ENCODE measurements around the gene VPS39.

The VPS39 gene

DNA sequence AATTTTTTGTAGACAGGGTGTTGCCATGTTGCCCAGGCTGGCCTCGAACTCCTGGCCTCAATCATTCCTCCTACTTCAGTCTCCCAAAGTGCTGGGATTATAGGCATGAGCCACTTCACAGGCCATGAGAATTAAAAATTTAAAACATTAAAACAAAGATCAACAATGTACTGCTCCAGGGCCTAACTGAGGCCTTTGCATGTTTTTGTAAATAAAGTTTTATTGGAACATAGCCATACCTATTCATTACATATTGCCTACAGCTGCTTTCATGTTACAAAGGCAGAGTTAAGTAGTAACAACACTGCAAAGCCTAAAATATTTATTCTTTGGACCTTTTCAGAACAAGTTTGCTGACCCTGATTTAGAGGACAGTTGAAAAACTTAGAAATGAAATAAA is 9.6 kb downstream of the VPS39 start:
- no peak for DNase-seq (ENCODE audit: low spot score)

- no peak for DNase-seq (ENCODE audit: low spot score)
Observed at GRCh38 chr15:42194513-42194912, 13.6 kb downstream of the VPS39 start.

DNA sequence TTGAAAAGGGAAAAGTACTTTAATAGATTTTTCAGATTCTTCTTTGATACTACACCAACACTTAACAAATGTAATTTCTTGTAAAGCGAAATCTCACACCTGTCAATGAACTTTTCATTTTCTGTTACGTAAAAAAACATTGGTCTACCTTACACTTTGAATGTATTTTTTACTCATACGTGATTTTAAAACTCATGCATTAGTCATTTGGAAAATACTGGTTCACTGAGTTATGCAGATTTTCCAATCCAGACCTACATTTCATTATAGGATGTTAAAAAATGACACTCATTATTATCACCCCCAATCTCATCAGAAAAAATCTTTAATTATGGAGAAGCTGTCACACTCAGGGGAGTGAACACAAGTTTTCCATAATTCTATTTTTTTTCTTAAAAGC is 14.7 kb downstream of the VPS39 start:
- no peak for DNase-seq (ENCODE audit: low spot score)

DNA sequence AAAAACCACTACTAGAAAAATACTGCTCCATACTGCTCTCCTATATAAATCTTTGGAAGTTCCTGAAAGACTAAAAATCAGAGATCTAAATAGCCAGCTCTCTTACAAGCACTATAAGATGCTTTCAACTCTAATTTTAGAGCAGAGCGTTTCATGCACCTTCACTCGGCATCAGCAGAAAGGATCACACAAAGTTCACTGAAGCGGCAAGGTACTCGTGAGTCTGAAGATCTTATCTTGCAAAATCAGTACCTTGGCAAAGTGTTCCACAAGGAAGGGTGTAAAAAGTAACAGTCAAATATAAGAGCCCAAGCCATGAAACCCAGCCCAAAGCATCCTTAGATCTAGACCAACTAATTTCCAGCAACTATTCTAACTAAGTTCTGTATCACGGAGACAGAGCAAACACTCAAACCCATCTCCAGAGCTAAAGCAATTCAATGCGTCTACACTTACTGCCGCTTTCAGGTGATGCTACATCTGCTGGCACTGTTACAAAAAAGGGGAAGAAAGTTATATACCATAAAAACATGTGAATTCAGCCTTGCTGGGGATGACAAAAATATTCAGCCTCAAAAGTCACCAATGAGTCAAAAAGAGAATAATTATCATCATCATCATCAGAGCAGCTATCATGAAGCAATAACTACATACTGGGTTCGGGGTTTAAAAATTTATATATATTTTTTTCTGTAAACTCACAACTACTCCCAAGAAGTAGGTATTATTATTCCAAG is 16.3 kb downstream of the VPS39 start:
- no peak for DNase-seq (ENCODE audit: low spot score)

- no peak for DNase-seq (ENCODE audit: low spot score)
Observed at GRCh38 chr15:42190370-42190769, 17.7 kb downstream of the VPS39 start.

DNA sequence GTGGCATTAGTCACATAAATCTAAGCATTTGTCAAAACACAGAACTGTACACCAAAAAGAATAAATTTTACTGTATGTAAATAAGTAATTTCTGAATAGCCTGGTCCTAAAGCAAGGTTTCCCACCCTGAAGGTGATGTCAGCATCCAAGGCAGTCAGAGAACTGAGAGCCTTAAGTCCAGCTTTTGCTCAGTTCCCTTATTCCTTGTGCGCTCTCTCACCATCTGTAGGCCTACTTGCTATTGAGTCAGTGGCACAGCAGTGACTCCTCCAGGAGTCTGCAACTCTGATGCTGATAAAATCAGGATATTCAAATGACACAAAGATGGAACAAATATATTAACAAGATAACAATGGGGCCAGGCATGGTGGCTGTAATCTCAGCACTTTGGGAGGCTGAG is 22.3 kb downstream of the VPS39 start:
- no peak for DNase-seq (ENCODE audit: low spot score)

DNA sequence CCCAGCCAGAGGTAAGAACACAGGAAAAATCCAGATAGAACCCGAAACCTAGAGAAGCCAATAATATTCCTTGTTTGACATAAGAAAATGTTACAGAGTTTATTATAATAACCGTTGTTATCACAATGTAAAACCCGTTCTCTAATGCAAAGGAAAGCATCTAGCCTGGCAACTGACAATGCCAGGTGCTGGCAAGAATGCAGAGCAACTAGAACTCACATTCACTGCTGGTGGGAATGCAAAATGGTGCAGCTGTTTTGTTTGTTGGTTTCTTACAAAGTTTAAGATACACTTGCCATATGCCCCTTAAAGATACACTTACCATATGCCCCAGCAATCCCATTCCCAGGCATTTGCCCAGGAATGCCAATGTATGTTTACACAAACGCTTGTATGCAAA is 23.4 kb downstream of the VPS39 start:
- no peak for DNase-seq (ENCODE audit: low spot score)

DNA sequence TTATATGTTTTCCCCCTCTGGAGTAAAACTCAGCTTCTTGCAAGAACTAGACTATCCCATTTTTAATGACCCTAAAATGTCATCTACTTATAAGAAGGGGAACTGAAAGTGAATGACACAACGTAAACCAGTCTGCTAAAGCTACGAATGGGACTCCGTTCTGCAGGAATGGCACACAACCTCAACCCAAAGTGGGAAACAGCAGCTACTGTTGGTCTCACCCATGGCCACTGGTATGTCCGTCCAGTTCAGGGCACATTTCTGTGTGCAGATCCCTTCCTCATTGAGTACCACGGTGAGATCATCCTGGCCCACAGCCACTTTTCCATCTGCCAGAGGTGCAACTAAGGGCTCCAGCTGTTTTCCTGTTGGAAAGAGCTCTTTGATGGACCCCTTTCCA is 23.8 kb downstream of the VPS39 start:
- no peak for DNase-seq (ENCODE audit: low spot score)

GRCh38 chr15:42182961-42183360 is 25.1 kb downstream of the VPS39 start:
- DNase-seq (ENCODE audit: low spot score): no peak

DNA sequence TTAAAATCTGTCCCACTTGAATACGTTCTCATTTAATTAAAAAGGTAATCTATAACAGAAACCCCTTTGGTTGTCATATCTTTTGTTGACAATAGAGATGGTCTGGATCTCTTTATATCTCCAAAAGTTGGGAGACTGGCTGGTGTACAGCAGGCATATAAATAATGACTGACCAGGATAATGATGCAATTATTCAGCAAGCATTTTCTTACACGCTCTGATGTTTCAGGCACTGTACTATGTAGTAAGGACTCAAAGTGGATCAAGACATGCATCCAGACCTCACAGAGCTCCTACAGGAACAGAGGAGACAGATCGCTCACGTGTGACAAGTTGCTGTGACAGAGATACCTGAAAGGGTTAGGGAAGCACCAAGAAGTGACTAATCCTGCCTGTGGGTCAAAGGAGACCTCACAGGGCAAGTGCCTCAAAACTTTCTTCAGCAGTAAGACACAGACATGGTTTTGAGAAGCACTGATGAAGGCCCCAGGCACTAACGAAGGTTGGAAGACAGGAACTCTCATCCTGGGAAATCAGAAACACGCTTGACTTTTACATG is 25.7 kb downstream of the VPS39 start:
- DNase-seq (ENCODE audit: low spot score): no peak

- no peak for DNase-seq (ENCODE audit: low spot score)
Observed at GRCh38 chr15:42178056-42178455, 30.0 kb downstream of the VPS39 start.

DNA sequence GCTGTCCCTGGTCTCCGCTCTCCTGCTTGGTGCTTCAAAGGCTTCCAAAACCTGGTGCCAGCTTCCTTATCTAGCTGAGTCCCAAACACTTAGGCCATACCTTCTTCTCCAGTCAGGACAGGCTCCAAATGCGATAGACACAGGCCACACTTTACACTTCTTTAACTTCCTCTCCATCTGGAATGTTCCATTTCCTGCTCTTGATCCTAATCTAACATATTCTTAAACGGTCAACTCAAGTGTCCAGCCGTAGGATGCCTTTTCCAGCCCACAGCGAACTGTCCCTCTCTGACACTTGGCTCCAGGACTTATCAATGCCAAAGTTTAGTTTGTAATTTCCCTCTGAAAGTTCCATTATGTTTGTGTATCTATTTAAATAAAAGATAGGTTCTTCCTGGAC is 32.4 kb downstream of the VPS39 start:
- no peak for DNase-seq (ENCODE audit: low spot score)

DNA sequence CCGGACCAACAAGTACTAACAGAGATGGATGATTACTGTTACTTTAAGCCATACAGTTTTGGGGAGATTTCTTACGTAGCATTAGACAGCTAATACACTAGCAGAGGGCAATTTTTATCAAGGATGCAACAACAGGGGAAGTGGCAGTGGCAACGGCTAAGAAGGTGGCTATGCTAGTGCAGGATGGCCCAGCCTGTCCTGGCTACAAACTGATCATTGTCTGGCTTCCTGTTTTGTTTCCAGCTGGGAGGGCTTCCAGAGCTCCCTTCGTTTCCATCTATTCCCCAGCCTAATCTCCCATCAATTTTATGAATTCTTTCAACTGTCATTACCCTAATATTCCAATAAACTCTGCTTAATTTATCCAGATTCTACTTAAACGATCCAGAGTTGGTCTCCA is 35.6 kb downstream of the VPS39 start:
- DNase-seq (ENCODE audit: low spot score): no peak

DNA sequence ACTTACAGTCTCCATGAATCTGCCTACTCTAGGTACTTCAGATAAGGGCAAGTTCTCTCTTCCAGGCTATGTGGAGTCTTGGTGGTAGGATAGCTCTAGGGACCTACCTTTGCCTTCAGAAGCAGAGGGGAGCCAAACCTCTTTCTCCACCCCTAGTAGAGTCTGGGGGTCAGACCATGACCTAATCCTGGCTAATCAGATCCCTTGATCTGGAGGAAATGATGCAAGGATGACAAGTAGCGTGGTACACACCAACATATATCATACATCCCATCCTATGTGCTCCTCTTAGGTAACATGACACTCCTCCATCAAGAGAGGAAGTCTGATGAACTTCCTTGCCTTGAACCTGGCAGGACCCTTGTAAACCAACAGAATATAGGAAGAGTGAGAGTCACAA is 36.3 kb downstream of the VPS39 start:
- no peak for DNase-seq (ENCODE audit: low spot score)

GRCh38 chr15:42171122-42171521 is 37.0 kb downstream of the VPS39 start:
- no peak for DNase-seq (ENCODE audit: low spot score)

- DNase-seq (ENCODE audit: low spot score): no peak
Observed at GRCh38 chr15:42166225-42166940, 41.7 kb downstream of the VPS39 start.

- no peak for DNase-seq (ENCODE audit: low spot score)
Observed at GRCh38 chr15:42165106-42165505, 43.0 kb downstream of the VPS39 start.

DNA sequence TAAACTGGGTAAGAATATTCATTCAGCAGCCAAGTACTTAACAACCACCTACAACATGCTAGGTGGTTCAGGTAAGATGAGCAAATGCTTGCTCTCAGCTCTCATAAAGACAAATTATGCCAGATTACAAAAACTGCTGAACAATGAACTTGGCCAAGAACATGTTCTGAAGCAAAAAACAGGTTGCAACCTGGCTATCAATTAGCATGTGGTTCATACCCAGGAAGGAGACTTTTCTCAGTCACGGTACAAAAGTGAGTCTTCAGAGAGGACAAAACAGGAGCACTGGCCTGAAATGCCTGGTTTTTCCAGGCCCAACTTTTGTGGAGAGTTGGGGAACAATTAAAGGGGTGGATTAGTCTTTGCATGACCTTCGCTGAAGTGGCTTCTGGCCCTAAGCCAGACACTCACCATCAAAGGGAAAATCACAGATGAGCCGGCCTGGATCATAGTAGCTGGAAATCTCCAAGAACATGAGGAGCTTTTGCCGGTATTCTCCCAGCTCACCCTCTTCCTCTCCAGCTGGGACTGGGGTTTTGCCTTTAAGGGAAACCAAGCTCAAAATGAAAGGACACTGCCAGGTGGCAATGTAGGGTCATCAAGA is 44.1 kb downstream of the VPS39 start:
- no peak for DNase-seq (ENCODE audit: low spot score)

DNA sequence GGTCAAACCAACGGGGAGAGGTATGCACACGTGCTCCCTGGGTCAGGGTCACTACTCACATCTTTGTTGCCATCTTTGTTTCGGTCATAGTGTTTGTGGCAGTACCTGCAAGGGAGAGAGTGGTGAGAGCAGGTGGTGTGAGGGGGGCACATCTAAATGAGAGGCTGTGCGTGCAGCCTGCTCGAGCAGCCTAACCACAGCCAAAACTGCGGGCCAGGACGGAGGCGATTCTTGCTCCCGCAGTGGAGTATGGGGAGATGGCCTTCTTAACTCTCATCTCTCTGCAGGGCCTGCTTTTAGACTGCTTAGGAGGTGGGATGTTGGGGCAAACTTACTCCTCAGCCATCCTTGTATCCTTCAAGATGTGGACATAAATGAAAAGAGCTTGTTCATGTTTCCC is 44.8 kb downstream of the VPS39 start:
- no peak for DNase-seq (ENCODE audit: low spot score)

GRCh38 chr15:42160136-42160535 is 48.0 kb downstream of the VPS39 start:
- no peak for DNase-seq (ENCODE audit: low spot score)

DNA sequence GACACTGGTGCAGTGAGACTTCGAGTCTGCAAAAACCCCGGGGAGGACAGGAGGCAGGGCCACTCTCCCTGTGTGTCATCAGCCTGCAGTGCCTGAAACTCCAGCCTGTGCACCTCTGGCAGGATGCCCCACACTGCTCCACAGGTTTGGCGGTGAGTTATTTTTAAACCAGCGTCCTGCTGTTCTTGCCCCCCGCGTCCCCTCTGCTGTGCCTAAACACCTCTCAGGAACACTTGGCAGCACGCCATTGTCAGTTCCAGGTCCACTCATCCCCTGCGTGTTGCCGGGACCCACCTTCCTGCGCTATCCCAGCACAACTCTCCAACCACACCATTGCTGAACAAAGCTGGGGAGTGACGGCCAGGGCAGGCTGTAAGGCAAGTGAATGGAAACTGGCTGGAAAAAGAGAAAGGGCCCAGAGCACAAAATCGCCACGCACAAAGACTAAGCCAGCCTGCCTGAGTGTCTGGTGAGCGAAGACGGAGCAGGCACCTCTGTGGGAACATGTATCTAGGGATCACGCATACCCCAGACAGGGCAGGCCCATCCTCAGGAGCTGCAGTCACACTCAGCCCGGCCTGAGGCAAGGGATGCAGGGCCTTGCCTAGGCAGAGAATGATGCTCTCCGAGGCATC is 48.6 kb downstream of the VPS39 start:
- DNase-seq (ENCODE audit: low spot score): no peak

- DNase-seq (ENCODE audit: low spot score): no peak
Observed at GRCh38 chr15:42158941-42159340, 49.2 kb downstream of the VPS39 start.
